Measurements from ENCODE around the gene GID8. TPM values are rescaled to one million over a fixed set of nuclear protein-coding genes. Genes with fewer than 3 reads are reported as not detected.
A peak's percentile ranks its signal among the peaks of the same experiment; 100 is the strongest.

The GID8 gene
- total and polyA plus RNA-seq, 2 of the 4 experiments (the other 2 are of a cell fraction) = 21.5 to 33.9 TPM

DNA sequence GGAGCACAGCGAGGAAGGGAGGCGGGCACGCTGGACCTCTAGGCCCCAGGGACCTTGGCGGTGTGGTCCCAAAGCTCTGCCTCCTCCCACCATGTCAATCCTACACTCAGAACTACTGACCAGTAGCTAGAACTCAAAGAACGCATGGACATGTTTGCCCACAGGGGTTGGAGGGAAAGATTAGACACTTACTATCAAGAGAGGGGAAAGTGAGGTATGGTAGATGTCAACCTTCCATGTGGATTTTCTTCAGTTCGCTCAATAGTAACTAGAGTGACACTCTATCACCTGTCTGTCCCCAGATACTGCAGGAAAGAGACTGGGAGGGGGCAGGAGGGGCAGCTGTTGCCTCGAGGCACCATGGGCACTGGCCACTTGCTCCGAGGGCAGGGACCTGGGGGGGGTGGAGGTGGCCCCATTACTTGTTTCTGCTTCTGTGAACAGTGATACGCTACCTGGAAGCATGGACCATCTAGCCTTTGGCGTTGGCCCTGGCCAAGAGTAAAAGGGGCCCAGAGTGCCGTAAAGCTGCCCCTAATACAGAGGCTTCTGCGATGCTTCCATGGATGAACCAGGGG, 10.7 kb upstream of the GID8 start:
- no peak overlapping the region; the same call in 1 of the 2 replicates for H3K4ac ChIP-seq (ENCODE audit: low read depth, low read length)
- H3K23ac ChIP-seq (ENCODE audit: low read depth, low read length) = peak overlapping the region; percentile 17; the same call in 1 of the 2 replicates
- intact Hi-C loops (cut with micrococcal nuclease) = no loop called here
- WGBS, 2 experiments (ENCODE audit: extremely low coverage in 2 of 2, insufficient read length in 1 of 2) = 53% methylated on average over 2 of the region's 12 CpGs; no CpG with 5 or more reads in 1 of the 2 experiments
- dilution Hi-C loops (cut with HindIII; ENCODE audit: low sequenced_read_pairs, unreplicated experiment) = no loop called here
- no peaks in the 10 kb centered on the region; the same call in 1 of the 2 replicates for H3K36me3 ChIP-seq (ENCODE audit: control insufficient read depth, insufficient read depth, low read length)
- no peak overlapping the region for H2BK20ac ChIP-seq (ENCODE audit: low read depth, low read length)
- no TSS peak for BruUV-seq (replicated peaks)
- H2AK9ac ChIP-seq (replicated peaks; ENCODE audit: low read depth, low read length, poor library complexity) = peak overlapping the region; percentile 97
- H3K14ac ChIP-seq (replicated peaks; ENCODE audit: low read depth, low read length) = no peak overlapping the region
- H3K27ac ChIP-seq (ENCODE audit: insufficient read depth, low read length) = peak overlapping the region; percentile 87
- peaks cover 10 to 70% of the 10 kb centered on the region in 2 experiments for H3K79me1 ChIP-seq (ENCODE audit: low read depth in 1 of 2, low read length in 2 of 2)
- POLR2A ChIA-PET (ENCODE audit: unreplicated experiment) = no interaction called here
- no peak overlapping the region for H4K91ac ChIP-seq (ENCODE audit: insufficient read depth, low read depth, low read length)
- peak overlapping the region; percentile 94 for H2AFZ ChIP-seq (replicated peaks; ENCODE audit: low read length, poor library complexity)
- peak overlapping the region in 1 of 2 experiments; percentile 96; a peak in 1 of 4 replicates for H4K8ac ChIP-seq (ENCODE audit: low read depth in 2 of 2, low read length in 2 of 2)
- no peak overlapping the region for H3K56ac ChIP-seq (ENCODE audit: extremely low read depth, insufficient read depth, low read length)
- ATAC-seq (ENCODE audit: low read depth) (no peak), DNase-seq (no peak)
- peak overlapping the region; percentile 5; the same call in 1 of the 2 replicates for H4K5ac ChIP-seq (ENCODE audit: low read depth, low read length)
- peak overlapping the region; percentile 99; the same call in 1 of the 2 replicates for H3K4me3 ChIP-seq (ENCODE audit: insufficient read depth, low read depth, low read length)
- H2BK15ac ChIP-seq (ENCODE audit: low read depth, low read length) = no peak overlapping the region
- H2AK5ac ChIP-seq (ENCODE audit: low read depth, low read length) = peak overlapping the region; percentile 83
- H3K27me3 ChIP-seq (ENCODE audit: control insufficient read depth, insufficient read depth, low read length) = no peaks in the 10 kb centered on the region
- H3K9me1 ChIP-seq (ENCODE audit: insufficient read depth, low read length) = peaks cover 25% of the 10 kb centered on the region
- peak overlapping the region; percentile 100 for H3K4me2 ChIP-seq (ENCODE audit: low read depth, low read length)
- peak overlapping the region; percentile 8 for H2BK5ac ChIP-seq (ENCODE audit: low read depth, low read length, poor library complexity, severe bottlenecking)
- H4K20me1 ChIP-seq (ENCODE audit: insufficient read depth, low read length) = peaks cover 72% of the 10 kb centered on the region
- CTCF ChIA-PET = no interaction called here
- TF ChIP-seq FOS (IDR thresholded peaks at IDR 0.05; ENCODE audit: low read depth, low read length) = no peak
- 0 out of 2 replicates have a peak, but pooled peaks have one; percentile 9 for TF ChIP-seq MXI1 (IDR thresholded peaks at IDR 0.05; ENCODE audit: borderline replicate concordance, low read depth, low read length)
- no peak overlapping the region for H2BK120ac ChIP-seq (ENCODE audit: low read depth, low read length)
- H3K9me3 ChIP-seq (ENCODE audit: control insufficient read depth, insufficient read depth, low read length) = no peaks in the 10 kb centered on the region
- in situ Hi-C loops (cut with MboI; ENCODE audit: low sequenced_read_pairs) = no loop called here
- peak overlapping the region; percentile 86 for H3K9ac ChIP-seq (ENCODE audit: low read depth, low read length)
- H3K4me1 ChIP-seq (ENCODE audit: control insufficient read depth, insufficient read depth, low read length) = peaks cover 22% of the 10 kb centered on the region
- no peak overlapping the region for H3K18ac ChIP-seq (ENCODE audit: low read depth, low read length)

Data from IMR-90 (cell line).